GM12864 (cell line): ENCODE measurements around the gene MAD1L1.

ENCODE experiments used
- DNase-seq: peaks from one replicate; pipeline ENCODE4 v3.0.0-alpha.2; 2011; ENCODE audit warnings: low read depth
- H3K4me3 ChIP-seq: 2 replicates; pipeline ENCODE4 v1.5.1; 2011; ENCODE audit warnings: mild to moderate bottlenecking, low read depth, low read length, control low read depth
- CTCF ChIP-seq: IDR thresholded peaks from 2 replicates; pipeline ENCODE4 v1.5.1; 2011; ENCODE audit warnings: low read depth, mild to moderate bottlenecking, moderate library complexity, low read length, control low read depth, inconsistent platforms; ENCODE audit errors: missing control alignments

MAD1L1 gene

GRCh38 chr7:2266911-2267310 is 34.2 kb upstream of the MAD1L1 start:
- TF ChIP-seq CTCF: no peak
- H3K4me3 ChIP-seq: no peak overlapping the region

GRCh38 chr7:2264158-2264557 is 31.4 kb upstream of the MAD1L1 start:
- H3K4me3 ChIP-seq: no peak overlapping the region
- no peak for TF ChIP-seq CTCF

More at GRCh38 chr7:2266911-2267310, 34.2 kb upstream of the MAD1L1 start:
- no peak for DNase-seq

GRCh38 chr7:2263176-2263575 is 30.4 kb upstream of the MAD1L1 start:
- H3K4me3 ChIP-seq: no peak overlapping the region
- no peak for TF ChIP-seq CTCF
- no peak for DNase-seq

More at GRCh38 chr7:2264158-2264557, 31.4 kb upstream of the MAD1L1 start:
- no peak for DNase-seq

- no peak for TF ChIP-seq CTCF
- DNase-seq: no peak
Measured at GRCh38 chr7:2261611-2262010, 28.9 kb upstream of the MAD1L1 start.

GRCh38 chr7:2260820-2261219 is 28.1 kb upstream of the MAD1L1 start:
- DNase-seq: no peak
- H3K4me3 ChIP-seq: no peak overlapping the region
- no peak for TF ChIP-seq CTCF

More at GRCh38 chr7:2261611-2262010, 28.9 kb upstream of the MAD1L1 start:
- no peak overlapping the region for H3K4me3 ChIP-seq

- no peak overlapping the region for H3K4me3 ChIP-seq
- no peak for TF ChIP-seq CTCF
- DNase-seq: no peak
Measured at GRCh38 chr7:2259480-2259879, 26.7 kb upstream of the MAD1L1 start.

GRCh38 chr7:2258661-2259365 is 26.1 kb upstream of the MAD1L1 start:
- TF ChIP-seq CTCF: no peak
- peak; percentile 50 for DNase-seq

More at GRCh38 chr7:2258661-2259365, 26.1 kb upstream of the MAD1L1 start:
- no peak overlapping the region for H3K4me3 ChIP-seq
